NCI-H2081 (cell line): ENCODE measurements around the gene SSC5D.

Experiments used
- DNase-seq, 2 experiments: peaks; one replicate each; lab custom pipeline; 2025; lab: John Stamatoyannopoulos, UW

The SSC5D gene

DNA sequence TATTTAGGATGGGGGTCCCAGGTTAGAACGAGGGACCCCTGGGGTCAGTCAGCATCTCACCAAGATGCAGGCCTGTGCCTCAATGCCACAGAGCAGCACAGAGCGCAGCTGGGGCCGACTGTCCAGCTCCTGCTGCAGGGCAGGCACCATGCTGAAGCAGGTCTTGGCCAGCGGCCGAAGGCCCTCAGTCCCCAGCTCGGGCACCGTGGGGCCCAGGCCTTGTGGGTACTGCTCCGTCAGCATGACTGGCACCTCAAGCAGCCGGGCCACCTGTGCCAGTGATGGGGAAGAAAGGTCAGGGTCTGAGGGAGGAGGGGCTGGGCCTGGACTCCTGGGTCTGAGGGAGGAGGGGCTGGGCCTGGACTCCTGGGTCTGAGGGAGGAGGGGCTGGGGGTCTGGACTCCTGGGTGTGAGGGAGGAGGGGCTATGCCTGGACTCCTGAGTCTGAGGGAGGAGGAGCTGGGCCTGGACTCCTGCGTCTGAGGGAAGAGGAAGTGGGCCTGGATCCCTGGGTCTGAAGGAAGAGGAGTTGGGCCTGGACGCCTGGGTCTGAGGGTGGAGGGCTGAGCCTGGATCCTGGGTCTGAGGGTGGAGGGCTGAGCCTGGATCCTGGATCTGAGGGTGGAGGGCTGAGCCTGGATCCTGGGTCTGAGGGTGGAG lies 32.5 kb upstream of the SSC5D start:
- DNase-seq, result no peak

DNA sequence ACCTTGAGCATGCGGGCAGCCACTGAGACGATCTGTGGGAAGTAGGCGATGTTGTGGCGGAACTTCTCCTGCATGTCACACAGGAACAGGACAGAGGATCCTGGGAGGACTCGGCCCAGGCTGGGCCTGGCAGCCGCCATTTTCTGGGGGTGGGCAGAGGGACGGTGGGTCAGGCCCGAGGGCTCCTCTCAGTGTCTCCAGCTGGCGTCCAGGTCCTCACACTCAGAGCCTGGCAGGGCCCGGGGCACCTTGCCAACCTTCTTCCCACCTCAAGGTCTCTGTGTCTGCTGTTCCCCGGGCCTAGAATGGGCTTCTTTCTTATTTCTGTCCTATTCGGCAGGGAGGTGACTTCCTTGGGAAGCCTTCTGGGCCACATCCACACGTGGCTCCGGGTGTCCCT lies 31.9 kb upstream of the SSC5D start:
- no peak for DNase-seq

DNA sequence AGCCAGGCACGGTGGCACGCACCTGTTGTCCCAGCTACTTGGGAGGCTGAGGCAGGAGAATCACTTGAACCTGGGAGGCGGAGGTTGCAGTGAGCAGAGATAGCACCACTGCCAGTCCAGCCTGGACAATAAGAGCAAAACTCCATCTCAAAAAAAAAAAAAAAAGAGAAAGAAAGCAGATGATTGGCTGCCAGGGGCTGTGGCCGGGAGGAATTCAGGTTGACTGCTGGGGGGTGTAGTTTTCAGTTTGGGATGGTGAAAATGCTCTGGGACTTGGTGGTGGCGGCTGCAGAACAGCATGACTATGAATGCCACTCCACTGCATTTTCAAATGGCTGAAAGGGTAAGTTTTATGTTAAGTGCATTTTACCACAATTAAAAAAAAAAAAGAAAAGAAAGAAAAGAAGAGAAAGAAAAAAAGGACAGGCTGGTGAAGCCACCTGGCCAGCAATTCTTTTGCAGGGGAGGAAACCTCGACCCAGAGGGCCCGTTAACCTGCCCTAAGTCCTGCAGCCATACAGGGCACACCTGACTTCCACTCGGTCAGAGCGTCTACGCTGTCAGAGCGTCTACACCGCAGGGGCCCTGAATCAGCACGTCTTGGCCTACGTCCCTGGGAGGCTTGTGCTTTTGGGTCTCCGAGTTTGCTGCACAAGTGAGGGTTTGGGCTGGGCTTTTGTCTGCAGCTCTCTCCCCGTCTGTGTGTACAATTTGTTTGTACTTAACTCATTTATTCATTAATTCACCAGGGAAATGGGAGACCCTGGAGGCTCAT lies 30.4 kb upstream of the SSC5D start:
- DNase-seq, result no peak

DNA sequence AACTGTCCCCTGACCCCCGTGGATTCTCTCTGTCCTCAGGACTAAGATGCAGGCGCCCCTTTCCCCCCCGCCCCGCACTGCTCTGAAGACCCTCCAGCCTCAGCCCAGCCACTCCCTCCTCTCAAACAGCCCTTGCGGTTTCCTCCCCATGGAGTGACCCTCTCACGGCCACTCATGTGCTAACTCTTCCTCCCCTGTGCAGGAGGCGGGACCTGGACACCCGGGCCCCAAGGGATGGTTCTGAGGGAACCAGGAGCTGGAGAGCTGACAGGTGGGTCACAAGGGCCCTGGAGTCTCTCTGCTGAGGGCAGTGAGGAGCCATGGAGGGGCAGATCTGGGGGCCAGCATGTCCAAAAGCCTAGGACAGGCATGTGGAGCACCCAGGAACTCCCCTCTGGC lies 28.7 kb upstream of the SSC5D start:
- DNase-seq, result no peak

DNA sequence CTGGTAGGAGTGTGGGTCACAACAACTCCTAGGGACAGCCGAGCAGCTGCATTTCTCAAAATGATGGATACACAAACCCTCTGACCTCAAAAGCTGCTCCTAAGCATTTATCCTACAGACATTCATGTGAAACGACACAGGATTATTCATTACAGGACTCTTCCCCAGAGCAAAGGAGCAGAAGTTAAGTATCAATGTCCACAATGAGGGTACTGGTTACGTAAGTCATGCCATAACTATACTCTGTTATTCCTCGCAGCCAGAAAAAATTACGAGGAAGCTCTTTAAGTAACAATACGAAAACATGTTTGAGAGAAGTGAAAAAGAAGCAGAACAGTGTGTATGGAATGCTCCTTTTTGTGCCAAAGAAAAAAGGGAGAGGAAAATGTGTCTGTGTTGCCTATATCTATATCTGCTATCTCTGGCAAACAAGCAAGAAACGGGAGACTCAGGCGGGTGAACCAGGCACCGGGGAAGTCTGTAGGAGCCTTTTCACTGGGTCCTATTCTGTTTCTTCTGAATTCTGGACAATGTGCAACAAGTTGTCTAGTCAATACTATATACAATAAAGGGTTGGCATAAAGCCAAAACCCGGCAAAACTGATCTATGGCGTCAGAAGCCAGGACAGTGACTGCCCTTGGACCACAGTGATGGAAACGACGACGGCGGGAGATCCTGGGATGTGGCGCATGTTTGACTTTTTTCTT lies 28.1 kb upstream of the SSC5D start:
- no peak for DNase-seq

DNA sequence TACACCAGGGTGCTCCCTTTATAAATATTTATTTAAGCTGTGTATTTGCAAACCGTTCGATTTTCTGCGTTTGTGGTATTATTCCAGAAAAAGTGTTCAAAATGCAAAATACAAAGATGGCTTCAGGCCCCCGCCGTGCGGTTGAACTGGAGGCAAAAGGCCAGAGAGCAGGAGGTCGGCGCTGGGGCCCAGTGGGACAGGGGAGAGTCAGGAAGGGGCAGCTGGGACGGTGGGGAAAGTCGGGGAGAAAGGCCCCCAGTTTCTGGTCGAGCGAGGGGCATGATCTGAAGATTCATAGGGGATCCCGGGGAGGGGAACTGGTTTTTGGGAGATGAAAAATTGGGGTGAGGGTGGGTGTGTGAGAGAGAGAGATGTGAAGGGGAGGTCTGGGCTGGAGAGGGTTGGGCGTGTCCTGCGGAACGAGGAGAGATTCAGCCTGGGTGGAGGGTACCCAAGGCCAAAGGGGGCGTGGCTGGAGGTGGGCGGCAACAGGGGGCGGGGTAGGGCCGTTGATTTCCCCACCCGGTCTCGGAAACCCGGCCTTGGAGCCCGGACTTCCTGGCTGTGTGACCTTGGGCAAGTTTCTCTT lies 27.5 kb upstream of the SSC5D start:
- DNase-seq, result peak in 1 of 2 experiments; percentile 50

DNA sequence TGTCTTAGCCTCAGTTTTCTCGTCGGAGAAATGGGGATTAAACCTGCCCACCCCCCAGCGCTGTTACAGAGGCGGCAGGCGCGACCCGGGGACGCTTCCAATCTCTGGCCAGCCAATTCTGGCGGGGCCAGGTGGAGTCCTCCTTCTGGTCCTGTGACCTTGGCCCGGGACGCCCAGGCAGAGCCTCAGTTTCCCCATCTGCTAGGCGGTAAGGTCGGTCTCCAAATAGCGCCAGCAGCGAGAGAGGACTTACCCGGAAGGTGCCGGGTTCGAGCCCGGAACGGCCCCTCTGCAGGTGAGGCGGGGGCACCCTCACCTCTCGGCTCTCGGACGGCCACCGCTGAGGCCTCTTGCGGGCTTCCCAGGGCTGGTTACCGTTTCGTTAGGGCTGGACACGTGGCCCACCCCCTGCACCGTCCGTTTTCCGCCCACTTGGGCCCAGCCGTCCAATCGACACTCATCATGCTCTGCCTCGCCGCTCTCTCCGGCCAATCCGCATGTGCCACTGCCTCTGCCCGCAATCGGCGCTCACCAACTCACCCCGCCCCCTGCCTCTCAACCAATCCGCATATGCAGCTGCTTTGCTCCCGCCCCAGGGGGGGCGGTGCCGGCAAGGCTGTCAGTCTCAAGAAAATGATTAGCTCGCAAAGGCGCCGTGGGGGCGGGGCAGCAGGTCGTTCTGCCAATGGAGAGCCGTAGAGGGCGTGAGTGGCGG lies 26.8 kb upstream of the SSC5D start, which contains the start of gene ISOC2:
Gene ISOC2, minus strand, starts transcription at position 384 of the 715 bp plus-strand sequence. CDS start 5,156 bp downstream, outside the sequence.
- peak; percentile 99 for DNase-seq

DNA sequence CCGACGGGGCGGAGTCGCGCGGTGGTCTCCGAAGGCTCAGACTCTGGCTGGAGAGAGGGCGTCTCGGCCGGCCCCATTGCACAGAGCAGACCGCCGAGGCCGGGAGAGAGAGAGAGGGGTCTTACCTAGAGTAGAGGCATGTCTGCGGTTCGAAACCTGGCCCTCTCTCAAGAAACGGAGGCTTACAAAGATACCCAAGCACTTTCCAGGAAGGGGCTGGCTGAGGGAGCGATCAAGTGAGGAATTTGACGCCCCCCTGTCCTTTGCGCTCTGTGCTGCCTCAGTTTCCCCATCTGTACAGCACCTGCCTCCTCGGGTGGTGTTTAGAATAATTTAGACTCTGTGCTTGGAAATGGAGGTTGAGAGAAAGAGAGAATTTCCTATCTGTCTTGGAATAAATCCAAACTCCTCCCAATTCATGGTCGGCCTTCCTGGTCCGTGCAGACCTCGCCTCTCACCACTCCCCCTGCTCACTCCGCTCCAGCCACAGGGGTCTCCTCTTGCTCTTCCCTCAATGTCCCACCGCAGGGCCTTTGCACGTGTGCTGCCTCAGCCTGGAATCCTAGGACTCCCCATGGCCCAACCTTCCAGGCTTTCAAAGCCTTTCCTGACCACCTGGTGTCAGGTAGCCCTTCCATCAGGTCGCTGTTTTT lies 26.1 kb upstream of the SSC5D start:
- DNase-seq, result peak; percentile 27 to 30

DNA sequence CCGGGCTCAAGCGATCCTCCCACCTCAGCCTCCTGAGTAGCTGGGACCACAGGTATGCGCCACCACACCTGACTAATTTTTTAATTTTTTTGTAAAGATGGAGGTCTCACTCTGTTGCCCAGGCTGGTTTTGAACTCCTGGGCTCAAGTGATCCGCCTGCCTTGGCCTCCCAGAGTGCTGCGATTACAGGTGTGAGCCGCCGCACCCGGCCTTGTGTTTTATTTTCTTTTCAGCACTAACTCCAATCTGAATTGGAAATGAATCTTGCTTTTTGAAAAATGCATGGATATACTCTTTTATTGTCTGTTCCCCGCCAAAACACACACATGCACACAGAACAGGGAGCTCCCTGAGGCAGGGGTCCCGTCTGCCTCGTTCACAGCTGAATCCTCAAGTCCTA lies 25.5 kb upstream of the SSC5D start:
- DNase-seq, result no peak

DNA sequence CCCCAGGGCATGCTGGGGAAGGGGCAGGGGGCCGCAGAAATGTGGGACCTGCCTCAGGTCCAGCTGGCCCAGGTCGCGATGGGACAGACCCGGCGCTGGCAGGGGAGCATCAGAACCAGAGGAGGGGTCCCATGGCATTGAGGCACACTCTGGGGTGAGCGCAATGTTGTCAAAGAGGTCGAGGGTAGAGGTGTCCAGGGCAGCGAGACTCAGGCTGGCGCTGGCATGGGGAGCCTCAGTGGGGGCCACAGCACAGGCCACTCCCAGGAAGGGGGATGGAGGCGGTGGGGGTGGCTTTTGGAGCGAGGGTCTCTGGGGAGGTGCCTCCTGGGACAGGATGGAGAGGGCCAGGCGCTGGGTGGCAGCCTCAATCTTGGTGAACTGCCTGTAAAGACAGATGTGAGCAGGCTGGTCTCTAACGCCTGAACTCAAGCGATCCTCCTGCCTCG lies 24.6 kb upstream of the SSC5D start:
- no peak for DNase-seq

DNA sequence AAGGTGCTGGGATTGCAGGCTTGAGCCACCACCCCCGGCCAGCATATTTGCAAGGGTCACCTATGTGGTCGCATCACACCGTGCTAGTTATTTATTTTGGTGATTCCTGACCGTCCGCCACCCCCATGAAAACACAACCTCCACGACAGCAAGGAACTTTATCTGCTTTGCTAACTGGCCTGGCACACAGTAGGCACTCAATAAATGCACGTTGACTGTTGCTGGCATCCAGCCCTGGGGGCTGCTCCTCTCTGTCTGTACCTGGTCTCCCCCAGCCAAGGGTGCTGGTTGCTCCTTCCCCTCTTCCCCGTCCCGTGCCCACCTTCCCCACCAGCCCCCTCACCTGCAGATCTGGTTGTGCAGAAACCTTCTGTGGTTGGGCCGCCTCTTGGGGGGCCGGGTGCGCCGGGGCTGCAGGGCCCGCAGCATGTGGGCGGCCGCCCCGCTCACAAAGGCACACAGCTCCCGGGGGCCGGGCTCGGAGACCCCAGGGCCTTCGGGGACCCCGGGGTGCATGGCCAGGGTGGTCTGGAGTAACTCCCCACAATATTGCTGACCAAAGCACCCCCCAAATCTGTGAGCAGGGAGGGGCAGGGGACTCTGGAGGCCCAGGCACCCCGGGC lies 24.1 kb upstream of the SSC5D start:
- DNase-seq, result no peak

DNA sequence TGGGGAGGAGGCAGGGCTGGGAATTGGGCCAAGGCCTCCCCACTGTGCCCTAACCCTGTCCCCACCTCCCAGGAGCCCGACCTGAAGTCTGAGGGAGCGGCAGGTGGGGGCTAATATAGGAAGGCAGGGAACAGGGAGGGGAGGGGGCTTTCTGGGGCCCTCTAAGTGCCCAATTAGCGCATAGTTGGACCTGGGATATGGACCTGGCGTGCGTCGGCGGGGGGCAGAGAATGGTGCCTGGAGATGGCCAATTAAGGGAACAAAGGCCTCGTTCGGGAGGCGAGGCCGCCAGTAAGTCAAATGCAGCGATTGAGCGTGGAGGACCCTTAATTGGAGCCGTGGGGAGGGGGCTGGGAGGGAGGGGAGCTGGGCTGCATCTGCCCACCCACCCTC lies 23.6 kb upstream of the SSC5D start, which contains the start of gene C19orf85:
Gene C19orf85, minus strand, starts transcription at position 90 of the 393 bp plus-strand sequence. CDS start 197 bp downstream, outside the sequence.
- no peak for DNase-seq

DNA sequence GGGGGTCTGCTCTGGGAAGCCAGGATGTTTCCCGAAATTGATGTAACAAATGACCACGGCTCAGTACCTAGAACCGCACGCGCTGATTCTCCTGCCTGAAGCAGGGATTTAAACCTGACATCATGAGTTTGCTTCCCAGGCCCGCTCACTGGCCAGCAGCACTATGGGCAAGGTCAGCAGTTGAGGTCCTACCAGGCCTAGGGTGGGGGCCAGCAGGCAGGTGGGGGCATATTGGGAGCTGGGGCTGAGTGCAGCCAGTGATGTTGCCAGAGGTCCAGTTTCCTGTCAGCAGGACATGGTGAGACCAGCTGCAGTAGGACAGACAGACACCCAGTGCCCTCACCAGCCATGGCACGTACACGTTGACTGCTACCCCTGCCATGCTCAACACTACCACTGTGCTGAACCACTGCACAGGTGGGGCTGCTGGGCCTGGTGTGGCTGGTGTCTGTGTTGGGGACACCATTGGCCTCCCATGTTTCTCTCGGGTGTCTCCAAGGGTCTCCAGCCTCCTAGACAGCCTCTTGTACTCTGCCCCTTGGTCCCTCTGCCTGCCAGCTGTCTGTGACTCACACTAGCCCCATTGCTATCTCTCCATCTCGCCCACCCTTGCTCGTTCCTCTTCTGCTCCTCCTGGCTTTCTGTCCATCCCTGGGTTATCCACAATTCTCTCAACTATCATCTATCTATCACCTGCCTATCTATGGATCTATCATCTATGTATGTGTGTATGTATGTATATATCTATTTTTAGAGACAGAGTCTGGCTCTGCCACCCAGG lies 22.6 kb upstream of the SSC5D start:
- DNase-seq, result no peak

DNA sequence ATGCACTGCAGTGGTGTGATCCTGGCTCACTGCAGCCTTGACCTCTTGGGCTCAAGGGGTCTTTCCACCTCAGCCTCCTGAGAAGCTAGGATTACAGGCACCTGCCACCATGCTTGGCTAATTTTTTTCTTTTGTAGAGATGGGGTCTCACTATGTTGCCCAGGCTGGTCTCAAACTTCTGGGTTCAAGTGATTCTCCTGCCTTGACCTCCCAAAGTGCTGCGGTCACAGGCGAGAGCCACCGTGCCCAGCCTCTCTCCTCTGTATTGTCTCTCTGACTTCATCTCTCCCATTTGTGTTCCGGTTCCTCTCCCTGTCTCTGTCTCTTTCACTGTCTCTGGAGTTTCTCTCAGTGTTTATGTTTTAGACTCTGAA lies 22.0 kb upstream of the SSC5D start:
- no peak for DNase-seq

DNA sequence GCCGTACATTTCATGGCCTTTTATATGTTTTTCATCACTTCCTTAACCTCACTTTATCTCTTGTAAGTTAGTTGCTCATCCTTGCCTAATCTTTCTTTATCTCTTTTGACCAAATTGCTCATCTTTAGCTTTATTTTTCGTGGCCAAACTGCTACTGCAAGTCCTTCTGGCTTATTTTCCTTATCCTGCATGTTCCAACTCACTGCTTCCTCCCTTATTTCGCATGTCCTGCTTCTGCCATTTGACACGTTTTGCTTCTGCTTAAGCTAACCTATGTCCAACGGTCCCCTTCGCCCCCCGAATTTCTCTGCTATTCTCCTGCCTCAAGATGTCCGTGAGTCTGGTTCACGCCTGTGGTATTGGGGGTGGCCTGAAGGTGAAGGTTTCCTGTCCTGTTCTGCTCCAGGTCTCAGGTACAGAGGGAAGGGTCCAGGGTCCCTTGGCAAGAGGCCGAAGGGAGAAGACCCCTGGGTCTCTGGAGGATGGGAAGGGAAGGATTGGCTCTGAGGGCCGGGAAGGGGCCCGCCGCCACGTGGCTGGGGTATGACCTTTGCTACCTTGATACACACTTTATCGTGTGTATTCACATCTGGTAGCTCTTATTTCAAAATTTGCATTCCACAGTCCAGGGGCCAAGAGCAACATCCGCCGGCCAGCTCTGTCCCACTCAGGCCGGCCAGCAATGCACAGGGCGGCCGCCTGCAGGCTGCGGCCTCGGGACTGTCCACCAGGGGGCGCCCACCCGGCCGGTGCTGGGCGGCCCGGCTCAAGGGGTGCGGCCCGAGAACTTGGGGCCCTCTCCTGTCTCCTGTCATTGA lies 20.8 kb upstream of the SSC5D start:
- no peak for DNase-seq

DNA sequence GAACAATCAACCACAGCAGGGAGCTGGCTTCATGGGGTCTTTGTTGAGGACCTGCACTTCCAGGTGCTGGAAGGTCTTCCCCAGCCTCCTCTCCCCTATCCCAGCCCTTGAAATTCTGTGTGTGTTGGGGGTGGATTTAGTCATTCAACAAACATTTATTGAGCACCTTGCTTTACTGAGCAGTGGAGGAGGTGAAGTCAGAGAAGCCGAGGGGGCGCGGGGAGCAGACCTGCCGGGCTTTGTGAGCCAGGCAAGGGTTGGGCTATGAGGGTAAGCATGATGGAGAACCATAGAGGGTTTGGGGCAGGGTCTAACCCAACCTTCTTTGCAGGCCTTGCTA lies 20.2 kb upstream of the SSC5D start:
- DNase-seq, result no peak

DNA sequence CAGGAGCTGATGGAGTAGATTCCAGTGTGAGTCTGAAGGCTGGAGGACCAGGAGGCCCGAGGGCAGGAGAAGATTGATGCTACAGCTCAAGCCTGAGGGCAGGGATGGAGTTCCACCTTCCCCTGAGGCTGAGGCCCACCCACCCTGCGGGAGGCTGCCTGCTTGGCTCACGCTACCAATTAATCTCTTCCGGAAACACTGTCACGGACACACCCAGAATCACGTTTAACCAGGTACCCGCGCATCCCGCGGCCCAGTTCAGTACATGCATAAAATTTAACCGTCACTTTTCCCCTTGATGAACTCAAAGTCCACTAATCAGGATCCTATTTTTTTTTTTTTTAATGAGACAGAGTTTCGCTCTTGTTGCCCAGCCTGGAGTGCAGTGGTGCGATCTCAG lies 17.0 kb upstream of the SSC5D start:
- DNase-seq, result no peak

DNA sequence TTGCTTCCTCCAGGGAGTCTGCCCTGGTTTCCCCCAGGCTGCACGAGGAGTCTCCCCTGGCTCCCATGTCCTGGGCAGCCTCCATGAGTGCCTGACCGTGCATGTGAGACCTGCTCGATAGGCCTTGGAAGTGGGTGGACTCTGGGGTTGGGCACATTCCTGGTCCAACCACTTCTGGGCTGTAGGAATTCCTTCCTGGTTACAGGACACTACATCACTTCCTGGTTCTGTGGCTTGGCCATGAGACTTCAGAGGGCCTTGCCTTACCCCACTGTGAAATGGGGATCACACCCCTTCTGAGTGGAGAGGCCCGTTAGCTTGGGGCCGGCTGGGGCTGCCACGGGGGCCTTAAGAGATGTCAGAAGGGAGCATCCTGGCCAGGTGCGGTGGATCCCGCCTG lies 15.8 kb upstream of the SSC5D start:
- DNase-seq, result no peak
